GM18870 (cell line): ENCODE measurements around the gene SBK2.
"Not testable (repeated sequence)": the region's sequence is repeated elsewhere in the genome, so short reads cannot be mapped to it uniquely, and the experiment has no call there.

Experiments
- ATAC-seq: cut with Tn5 transposase; IDR thresholded peaks from one replicate; pipeline ENCODE4 v1.9.1; 2021; ENCODE audit warnings: moderate library complexity; ENCODE audit not compliant: unreplicated experiment

The SBK2 gene

DNA sequence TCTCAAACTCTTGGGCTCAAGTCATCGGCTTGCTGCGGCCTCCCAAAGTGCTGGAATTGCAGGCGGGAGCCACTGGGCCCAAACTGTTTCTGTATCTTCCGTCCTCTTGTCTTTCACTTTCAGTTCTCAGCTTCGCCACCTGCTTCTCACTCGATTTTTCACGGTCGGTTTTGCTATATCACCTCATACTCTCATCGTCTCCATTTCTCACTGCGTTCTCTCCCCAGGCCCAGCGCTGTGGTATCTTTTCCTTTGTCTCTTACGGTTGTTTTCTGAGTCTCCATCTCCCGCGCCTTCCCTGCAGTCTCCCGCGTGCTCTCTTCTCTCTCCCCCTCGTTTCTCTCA lies 33.8 kb downstream of the SBK2 start:
- ATAC-seq: no peak

DNA sequence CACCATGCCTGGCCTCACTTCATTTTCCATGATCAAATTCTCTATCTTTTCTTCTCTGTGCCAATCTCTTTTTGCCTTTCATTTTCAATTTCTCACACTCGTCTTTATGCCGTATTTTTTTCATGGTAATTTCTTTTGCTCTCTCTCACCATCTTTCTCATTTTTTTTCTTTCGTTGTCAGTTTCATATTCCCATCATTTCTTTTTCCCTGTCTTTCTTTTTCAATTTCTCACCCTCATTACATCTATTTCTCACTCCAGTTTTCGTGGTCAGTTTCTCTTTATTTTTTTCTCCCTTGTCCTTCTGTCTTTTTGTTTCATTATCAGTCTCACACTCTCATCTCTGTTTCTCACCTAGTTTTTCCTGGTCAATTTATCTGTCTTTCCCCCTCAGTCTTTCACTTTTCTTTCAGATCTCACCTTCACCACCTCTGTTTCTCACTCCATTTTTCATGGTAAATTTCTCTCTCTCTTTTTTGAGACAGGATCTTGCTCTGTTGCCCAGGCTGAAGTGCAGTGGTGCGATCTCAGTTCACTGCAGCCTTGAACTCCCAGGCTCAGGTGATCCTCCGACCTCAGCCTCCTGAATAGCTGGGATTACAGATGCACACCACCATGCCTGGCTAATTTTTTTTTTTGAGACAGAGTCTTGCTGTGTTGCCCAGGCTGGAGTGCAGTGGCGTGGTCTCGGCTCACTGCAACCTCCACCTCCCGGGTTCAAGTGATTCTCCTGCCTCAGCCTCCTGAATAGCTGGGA lies 34.6 kb downstream of the SBK2 start:
- ATAC-seq: no peak

DNA sequence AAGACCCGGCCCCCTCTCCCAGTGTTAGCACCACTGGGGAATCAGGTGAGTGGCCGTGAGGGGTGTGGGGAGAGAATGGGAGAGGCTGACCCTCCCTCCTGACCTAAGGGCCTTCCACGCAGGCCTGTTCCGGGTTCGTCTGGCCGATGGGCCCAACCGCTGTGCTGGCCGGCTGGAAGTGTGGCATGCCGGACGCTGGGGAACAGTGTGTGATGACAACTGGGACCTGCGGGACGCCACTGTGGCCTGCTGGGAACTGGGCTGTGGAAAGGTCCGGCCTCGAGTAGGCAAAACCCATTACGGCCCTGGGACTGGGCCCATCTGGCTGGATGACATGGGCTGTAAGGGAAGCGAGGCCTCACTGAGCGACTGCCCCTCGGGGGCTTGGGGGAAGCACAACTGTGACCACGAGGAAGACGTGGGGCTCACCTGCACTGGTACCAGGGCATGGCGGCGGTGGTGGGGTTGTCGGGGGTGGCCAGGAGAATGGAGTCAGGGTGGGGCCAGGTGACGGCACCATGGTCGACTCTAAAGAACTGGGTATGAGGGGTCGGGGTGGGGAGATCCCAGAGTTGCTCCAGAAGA lies 36.5 kb downstream of the SBK2 start:
- ATAC-seq: no peak

DNA sequence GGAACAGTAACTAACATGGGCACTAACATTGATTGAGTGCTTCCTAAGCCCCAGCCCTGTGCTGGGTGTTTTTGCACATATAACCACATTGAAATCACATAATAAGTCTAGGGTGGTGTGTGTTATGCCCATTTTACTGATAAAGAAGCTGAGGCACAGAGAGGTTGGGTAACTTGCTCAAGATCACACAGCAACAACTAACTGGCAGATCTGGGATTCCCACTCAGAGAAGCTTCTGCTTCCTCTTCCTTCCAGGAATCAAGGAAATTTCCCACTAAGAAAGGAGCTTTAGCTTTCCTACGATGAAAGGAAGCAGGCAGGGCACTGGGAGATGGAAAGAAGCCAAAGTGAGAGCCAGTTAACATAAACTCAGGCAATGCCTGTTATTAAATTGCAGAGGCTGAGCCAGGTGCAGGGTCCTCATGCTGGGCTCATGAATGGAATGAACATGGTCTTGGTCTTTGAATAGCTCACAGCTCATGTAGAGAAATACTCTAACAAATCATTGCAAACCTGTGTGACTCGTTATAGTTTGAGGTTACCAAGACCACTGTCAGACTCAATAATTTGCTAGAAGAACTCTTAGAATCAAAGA lies 38.6 kb downstream of the SBK2 start:
- ATAC-seq: no peak

DNA sequence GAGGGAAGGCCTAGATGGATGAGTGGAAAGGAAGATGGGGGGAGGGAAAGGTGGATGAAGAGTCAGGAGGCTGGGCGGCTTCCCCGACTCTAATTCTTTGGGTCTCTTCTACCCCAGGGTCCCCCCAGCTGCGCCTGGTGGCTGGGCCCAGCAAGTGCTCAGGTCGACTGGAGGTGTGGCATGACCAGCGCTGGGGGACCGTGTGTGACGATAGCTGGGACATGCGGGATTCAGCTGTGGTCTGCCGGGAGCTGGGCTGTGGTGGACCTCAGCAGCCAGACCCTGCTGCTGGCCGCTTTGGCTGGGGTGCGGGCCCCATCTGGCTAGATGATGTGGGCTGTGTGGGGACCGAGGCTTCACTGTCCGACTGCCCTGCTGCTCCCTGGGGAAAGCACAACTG lies 39.2 kb downstream of the SBK2 start:
- ATAC-seq: no peak

DNA sequence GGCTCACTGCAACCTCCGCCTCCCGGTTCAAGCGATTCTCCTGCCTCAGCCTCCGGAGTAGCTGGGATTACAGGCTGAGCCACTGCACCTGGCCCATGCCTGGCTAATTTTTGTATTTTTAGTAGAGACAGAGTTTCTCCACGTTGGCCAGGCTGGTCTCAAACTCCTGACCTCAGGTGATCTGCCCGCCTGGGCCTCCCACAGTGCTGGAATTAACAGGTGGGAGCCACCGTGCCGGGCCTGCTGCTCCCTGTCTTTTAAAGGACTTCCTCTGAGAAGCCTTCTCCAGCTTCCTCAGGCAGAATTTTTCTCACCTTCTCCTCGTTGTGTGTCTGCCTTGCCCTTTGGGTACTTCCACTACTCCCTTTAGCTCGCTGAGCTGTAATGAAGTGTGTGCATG lies 40.1 kb downstream of the SBK2 start:
- ATAC-seq: not testable (repeated sequence)

DNA sequence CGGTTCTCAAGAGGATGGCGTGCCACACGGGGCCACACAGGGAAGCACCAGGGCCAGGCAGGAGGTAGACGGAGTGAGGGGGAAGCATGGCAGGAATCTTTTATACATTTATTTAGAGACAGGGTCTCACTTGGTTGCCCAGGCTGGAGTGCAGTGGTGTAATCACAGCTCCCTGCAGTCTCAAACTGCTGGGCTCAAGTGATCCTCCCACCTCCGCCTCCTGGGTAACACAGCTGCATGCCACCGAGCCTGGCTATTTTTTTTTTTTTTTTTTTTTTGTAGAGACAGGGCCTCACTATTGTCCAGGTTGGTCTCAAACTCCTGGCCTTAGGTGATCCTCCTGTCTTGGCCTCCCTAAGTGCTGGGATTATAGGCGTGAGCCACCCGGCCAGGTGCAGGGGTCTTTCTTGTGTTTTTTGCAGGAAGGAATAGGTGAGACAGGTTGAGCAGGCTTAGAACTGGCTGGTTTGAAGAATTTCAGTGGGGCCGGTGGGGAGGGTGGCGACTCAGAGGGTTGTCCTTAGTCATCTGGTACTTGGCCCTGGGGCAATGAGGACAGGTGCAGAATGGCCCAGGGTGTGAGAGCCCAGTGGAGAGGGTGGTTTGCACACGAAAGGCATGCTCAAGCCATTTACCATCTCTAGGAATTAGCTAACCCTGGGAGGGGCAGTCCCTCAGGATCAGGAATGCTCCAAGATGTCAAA lies 41.1 kb downstream of the SBK2 start:
- no peak for ATAC-seq

DNA sequence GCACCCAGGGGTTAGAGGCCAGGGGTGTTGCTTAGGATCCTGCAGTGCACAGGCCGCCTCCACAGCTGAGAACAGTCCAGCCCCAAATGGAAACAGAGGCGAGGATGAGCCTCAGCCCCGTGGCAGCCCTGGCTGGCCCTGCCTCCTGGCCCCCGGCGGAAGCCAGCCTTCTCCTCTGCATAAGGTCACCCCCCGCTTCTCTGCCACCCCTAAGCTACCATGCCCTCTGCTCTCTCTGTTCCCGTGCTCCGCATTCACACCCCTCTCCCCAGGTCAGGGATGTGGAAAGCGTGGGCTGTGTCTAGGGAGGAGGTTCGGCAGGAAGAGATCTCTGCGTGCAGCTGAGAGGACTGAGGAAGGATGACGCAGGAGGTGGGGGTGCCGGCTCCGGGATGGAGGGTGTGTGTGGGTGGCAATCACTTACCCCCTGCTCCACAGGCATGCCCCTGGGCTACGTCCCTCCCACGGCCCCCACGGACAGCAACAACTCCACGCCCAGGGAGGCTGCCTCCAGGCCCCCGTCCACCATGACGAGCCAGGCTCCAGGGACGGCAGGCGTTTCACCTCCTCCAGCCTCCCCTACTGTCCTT lies 42.7 kb downstream of the SBK2 start:
- ATAC-seq: no peak

DNA sequence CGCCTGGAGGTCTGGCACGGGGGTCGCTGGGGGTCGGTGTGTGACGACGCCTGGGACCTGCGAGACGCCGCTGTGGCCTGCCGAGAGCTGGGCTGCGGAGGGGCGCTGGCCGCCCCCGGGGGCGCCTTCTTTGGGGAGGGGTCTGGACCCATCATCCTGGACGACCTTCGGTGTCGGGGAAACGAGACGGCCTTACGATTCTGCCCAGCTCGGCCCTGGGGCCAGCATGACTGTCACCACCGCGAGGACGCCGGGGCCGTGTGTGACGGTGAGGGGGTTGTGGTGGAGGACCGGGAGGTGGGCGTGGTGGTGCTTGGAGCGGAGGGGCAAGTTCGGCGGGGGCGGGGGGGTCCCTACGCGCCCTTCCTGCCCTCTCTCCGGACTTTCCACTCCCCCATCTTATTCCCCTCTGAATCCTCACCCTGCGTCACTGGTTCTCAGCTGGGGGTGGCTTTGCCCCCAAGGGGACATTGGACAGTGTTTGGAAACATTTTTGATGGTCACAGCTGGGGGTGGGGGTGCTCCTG lies 43.2 kb downstream of the SBK2 start:
- no peak for ATAC-seq

DNA sequence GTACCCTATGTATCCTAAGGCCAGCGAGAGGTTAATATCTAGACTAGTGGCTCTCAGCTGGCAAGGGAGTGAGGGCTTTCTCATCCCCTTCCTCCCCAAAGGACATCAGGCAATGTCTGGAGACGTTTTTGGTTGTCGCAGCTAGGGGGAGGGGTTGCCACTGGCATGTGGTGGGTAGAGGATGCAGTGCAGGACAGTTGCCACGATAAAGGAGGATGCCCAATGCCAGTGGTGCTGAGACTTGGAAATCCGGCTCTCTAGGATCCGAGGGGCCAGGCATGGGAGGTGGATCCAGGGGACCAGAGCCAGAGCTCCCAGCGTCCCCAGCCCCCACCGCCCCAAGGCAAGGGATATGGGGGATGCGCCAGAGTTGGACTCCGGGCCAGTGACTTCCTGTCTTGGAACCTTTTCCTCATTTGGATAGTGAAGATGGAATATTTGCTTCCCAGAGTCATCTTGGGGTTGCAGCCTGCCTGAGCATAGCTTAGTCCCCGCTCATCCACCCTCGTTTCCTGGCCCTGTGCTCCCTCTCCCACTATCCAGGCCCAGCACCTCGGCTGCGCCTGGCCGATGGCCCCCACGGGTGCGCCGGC lies 43.8 kb downstream of the SBK2 start:
- no peak for ATAC-seq

DNA sequence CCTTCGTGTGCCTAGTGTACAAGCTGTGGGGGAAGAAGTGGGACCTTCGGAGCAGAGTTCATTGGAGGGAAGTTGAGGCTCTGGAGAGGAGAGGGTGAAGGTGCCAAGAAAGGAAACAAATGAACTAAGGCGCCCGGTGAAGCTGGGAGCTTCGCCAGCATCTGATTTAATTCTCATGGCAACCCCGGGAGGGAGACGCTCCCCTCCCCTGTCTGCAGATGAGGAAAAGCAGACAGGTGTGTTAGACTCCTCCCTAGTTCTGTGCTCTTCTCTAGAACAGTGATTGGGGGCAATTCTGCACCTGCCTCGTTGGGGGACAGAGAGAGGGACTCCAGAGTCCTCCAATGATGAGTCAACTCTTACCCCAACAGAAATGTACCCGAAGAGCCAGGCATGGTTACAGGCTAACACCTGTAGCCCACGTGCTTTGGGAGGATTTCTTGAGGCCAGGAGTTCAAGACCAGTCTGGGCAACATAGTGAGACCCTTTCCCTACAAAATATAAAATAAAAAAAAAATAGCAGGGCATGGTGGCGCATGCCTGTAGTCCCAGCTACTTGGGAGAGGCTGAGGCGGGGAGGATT lies 44.5 kb downstream of the SBK2 start:
- no peak for ATAC-seq

DNA sequence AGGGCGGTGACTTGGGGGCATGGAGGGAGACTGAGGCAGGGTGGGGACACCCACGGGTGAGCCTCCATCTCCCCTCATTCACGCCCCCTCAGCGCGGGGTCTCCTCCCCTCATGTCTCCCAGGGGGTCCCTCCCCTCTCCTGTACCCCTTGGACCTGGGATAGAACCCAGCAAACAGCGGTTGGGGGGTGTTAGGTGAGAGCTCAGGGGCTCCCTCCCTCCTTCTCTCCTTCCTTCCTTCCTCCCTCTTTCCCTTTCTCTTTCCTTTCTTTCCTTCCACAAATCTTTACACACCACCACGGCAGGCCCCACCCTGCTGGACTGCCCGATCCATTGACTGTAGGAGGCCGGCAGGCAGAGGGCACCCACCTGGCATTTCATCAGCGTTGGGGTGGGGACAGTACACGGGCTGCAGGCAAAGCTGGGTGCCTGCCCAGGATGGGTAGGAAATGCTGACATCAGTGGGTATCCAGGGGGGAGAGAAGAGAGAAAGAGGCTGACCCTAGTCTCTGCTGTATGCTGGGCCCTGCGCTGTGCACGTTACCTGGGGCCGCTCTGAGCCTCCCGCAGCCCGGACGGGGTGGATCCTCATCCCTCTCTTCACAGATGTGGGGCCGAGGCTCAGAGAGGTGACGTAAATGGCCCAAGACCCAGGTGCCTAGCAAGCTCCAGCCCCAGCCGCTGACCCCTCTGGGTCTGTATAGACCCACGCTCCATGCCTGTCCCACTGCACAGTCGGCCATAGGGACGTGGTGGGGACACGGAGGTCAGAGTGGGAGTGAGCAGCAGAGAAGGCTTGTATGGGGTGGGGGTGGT lies 45.2 kb downstream of the SBK2 start:
- no peak for ATAC-seq

DNA sequence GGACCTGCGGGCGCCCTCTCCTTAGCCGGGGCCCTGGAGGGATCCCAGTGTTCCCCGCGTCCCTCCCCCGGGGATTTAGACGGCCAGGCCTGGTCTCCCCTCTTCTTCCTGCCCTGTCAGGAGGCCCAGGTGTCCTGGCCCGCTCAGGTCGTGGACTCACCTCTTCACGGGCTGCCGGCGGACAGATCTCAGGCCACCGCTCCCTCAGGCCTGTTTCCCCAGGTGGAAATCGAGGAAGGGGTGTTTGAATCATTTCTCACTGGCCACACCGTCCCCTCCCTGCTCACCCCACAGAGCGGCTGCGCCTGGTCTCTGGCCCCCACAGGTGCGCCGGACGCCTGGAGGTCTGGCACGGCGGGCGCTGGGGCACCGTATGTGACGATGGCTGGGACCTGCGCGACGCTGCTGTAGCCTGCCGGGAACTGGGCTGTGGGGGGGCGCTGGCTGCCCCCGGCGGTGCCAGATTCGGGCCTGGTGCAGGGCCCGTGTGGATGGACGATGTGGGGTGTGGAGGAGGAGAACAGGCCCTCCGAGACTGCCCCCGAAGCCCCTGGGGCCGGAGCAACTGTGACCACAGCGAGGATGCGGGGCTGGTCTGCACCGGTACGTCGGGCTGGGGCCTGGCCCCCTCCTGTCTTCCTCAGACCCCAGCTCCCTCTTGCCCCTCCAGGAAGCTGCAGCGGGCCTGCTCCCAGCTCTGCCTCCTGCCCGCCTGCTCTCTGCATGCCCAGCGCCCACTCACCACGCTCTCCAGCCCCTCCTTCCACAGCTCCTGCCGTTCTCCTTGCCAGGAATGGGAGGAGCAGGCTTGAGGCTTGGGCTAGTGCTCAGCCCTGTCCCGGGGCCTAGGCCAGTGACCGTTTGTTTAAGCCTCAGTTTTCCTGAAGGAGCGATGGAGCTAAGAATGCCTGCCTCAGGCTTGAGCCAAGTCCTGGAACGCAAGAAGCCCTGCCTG lies 46.2 kb downstream of the SBK2 start:
- no peak for ATAC-seq

DNA sequence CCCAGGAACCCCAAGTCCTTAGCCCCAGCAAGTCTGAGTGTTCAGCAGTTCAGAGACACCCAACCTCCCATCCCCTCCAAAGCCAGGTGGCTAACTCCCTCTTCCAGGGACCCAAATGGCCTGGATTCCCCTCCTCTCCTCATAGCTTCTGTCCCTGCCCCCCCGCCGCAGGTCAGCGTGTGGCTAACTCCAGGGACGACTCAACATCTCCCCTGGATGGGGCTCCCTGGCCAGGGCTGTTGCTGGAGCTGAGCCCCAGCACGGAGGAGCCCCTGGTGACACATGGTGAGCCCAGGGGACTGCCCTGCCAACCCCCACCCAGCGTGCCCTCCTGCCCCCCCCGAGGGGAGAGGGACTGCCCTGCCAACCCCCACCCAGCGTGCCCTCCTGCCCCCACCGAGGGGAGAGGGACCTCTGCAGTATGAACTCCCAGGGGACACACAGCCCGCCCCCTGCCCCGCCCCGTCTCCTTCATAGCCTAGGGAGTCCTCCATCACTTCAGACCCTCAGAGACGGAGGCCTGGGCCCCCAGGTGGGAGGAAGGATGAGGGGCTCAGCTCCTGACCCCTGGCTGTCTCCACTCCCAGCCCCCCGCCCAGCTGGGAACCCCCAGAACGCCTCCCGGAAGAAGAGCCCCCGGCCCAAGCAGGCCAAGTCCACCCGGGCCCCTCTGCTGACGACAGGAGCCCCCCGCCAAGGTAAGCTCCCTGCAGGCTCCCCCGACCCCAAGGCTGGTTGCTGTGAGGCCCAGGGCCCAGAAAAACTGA lies 47.0 kb downstream of the SBK2 start:
- no peak for ATAC-seq

DNA sequence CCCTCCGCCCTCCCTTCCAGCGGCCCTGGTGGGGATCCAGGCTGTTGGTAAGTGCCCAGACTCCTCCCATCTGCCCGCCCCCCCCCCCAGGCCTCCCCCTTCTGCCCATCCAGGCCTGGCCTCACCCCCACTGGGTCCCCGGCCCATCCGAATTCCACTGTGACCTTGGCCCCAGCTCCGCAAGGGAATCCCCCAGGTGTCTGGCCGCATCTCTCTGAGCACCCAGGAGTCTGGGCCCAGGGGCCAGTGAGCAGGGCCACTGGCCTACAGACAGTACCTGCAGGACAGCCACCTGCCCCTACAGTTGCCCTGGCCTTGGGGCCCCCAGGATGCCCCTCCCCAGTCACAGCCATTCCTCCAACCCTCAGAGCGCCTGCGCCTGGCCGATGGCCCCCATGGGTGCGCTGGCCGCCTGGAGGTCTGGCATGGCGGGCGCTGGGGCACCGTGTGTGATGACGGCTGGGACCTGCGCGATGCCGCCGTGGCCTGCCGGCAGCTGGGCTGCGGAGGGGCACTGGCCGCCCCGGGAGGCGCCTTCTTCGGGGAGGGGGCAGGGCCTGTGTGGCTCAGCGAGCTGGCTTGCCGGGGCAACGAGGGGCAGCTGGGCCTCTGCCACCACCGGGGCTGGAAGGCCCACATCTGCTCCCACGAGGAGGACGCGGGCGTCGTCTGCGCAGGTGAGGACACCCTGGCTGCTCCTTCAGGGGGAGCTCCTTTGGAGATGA lies 47.8 kb downstream of the SBK2 start:
- no peak for ATAC-seq

DNA sequence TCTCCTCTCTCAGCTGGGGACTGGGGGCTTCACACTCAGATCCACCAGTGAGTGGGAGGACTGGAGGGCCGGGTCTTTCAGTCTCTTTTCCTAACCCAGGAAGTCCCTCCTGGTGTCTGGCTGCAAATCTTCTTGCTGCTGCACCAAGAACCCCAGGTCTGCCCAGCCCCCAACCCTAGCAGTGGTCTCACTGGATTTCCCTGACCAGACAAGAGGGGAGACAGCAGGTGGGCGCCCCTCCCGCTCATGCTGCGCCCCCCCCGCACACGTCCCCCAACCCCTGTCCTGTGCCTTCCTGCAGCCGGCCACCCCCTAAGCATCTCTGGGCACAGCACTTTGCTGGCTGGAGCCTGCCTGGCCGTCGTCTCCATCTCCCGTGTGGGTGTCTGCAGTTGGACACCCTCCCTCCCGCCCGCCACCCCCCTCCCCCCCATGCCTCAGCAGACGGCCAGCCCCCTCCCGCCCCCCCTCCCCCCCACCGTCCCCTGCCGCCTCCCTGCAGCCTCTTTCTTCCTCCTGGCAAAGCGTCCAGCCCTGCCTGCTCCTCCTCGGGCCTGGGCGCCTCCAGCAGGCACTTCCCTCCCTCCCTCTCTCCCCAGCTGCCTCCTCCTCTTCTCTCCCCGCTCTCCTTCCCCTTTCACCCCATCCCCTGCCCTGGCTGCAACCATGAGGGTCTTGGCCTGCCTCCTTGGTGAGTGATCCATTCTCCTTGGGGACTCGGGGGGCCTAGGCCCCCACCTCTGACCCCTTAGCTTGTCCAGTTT lies 48.8 kb downstream of the SBK2 start, which contains the start of gene SSC5D:
Gene SSC5D, plus strand, starts transcription at position 513 of the 764 bp plus-strand sequence. Its CDS starts 154 bp downstream, at position 667.
- no peak for ATAC-seq
